ENCODE results near the gene CACNA2D4. TPM values are rescaled to one million over a fixed set of nuclear protein-coding genes. Genes with fewer than 3 reads are reported as not detected.
A peak's percentile ranks its signal among the peaks of the same experiment; 100 is the strongest.

The CACNA2D4 gene
- total and polyA plus RNA-seq, 8 donors: 0.60 to 3.1 (median 2.0) TPM

GRCh38 chr12:1922075-1922709 is 3.7 kb upstream of the CACNA2D4 start:
- TF ChIP-seq, protein P1, sequence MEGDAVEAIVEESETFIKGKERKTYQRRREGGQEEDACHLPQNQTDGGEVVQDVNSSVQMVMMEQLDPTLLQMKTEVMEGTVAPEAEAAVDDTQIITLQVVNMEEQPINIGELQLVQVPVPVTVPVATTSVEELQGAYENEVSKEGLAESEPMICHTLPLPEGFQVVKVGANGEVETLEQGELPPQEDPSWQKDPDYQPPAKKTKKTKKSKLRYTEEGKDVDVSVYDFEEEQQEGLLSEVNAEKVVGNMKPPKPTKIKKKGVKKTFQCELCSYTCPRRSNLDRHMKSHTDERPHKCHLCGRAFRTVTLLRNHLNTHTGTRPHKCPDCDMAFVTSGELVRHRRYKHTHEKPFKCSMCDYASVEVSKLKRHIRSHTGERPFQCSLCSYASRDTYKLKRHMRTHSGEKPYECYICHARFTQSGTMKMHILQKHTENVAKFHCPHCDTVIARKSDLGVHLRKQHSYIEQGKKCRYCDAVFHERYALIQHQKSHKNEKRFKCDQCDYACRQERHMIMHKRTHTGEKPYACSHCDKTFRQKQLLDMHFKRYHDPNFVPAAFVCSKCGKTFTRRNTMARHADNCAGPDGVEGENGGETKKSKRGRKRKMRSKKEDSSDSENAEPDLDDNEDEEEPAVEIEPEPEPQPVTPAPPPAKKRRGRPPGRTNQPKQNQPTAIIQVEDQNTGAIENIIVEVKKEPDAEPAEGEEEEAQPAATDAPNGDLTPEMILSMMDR (IDR thresholded peaks at IDR 0.05): no peak
- WGBS, 2 donors: 59 to 76% methylated on average over 40 of the region's 40 CpGs
- DNase-seq: peak in 2 of 6 donors; percentile 3 to 10

GRCh38 chr12:1920971-1921370 is 2.5 kb upstream of the CACNA2D4 start:
- no peak for DNase-seq
- Histone ChIP-seq H3K4me1 (no peaks in the 10 kb centered on the region), H3K27ac (no peak overlapping the region), H3K4me3 (no peak overlapping the region), H3K27me3 (no peaks in the 10 kb centered on the region), H3K36me3 (no peaks in the 10 kb centered on the region), H3K9me3 (no peaks in the 10 kb centered on the region)
- ATAC-seq: peak in 2 of 4 donors; percentile 56 to 57
- no peak for FAIRE-seq
- intact Hi-C loops (cut with DNase I): loop anchor here in 1 of 3 donors (10.0 kb wide), 1 partner anchor 116 kb away; no protein-coding TSS in a partner anchor
- 81 to 86% methylated on average over 17 of the region's 17 CpGs for WGBS, 2 donors
- TF ChIP-seq, protein P1 (IDR thresholded peaks at IDR 0.05): no peak

More at GRCh38 chr12:1922075-1922709, 3.7 kb upstream of the CACNA2D4 start:
- H3K27ac ChIP-seq: no peak overlapping the region
- H3K27me3 ChIP-seq: no peaks in the 10 kb centered on the region
- intact Hi-C loops (cut with DNase I): loop anchor here in 1 of 3 donors (10.0 kb wide), 1 partner anchor 117 kb away; no protein-coding TSS in a partner anchor
- H3K9me3 ChIP-seq: no peaks in the 10 kb centered on the region
- no peaks in the 10 kb centered on the region for H3K4me1 ChIP-seq
- H3K36me3 ChIP-seq: no peaks in the 10 kb centered on the region
- ATAC-seq (peak in 1 of 4 donors; percentile 58), FAIRE-seq (no peak)
- H3K4me3 ChIP-seq: no peak overlapping the region

DNA sequence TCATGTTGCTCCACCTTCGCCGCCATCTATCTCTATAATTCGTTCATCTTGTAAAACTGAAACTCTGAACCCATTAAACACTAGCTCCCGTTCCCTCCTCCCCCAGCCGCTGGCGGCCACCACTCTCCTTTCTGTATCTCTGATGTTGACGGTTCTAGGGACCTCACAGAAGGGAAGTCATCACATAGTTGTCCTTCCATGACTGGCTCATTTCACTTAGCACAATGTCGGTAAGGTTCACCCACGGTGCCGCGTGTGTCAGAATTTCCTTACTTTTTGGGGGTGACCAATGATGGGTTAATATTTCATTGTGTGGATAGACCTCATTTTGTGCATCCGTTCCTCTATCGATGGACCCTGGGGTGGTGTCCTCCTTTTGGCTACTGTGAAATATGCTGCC is 2.0 kb upstream of the CACNA2D4 start:
- 90% methylated on average over 13 of the region's 13 CpGs for WGBS, 2 donors
- Histone ChIP-seq H3K4me1 (no peaks in the 10 kb centered on the region), H3K27ac (no peak overlapping the region), H3K27me3 (no peaks in the 10 kb centered on the region), H3K9me3 (no peaks in the 10 kb centered on the region), H3K4me3 (no peak overlapping the region), H3K36me3 (no peaks in the 10 kb centered on the region)
- ATAC-seq (no peak), FAIRE-seq (no peak), DNase-seq (no peak)
- TF ChIP-seq, protein P1 (IDR thresholded peaks at IDR 0.05): no peak
- intact Hi-C loops (cut with DNase I): loop anchor here in 1 of 3 donors (10.0 kb wide), 1 partner anchor 116 kb away; no protein-coding TSS in a partner anchor

DNA sequence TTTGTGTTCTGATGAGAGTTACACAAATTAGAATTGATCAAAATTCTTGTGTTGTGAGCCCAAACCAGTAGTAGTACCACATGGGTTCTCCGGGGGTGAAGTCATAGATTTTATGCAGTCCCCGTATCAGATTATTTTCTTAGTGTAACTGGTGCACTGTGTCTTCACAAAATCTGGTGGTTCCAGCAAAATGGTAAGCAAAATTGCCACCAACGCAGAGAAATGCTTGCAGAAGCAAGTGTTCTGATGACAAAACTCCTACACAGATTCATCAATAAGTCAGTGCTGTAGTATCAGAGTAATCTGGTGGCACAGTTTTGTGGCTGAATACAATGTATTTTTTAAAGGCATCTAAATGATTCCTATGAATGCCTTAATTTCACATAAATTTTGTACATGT is 1.3 kb upstream of the CACNA2D4 start:
- no peaks in the 10 kb centered on the region for H3K27me3 ChIP-seq
- TF ChIP-seq, protein P1 (IDR thresholded peaks at IDR 0.05): no peak
- WGBS, 2 donors: 86 to 94% methylated on average over 3 of the region's 3 CpGs
- H3K4me3 ChIP-seq: no peak overlapping the region
- ATAC-seq (no peak), FAIRE-seq (no peak), DNase-seq (no peak)
- H3K4me1 ChIP-seq: no peaks in the 10 kb centered on the region
- H3K36me3 ChIP-seq: no peaks in the 10 kb centered on the region
- H3K9me3 ChIP-seq: no peaks in the 10 kb centered on the region
- H3K27ac ChIP-seq: no peak overlapping the region
- intact Hi-C loops (cut with DNase I): loop anchor here in 1 of 3 donors (10.0 kb wide), 1 partner anchor 115 kb away; no protein-coding TSS in a partner anchor

GRCh38 chr12:1919284-1919683 is 832 bp upstream of the CACNA2D4 start:
- no peaks in the 10 kb centered on the region for H3K27me3 ChIP-seq
- no peak overlapping the region for H3K27ac ChIP-seq
- FAIRE-seq: no peak
- H3K4me1 ChIP-seq: no peaks in the 10 kb centered on the region
- no peaks in the 10 kb centered on the region for H3K36me3 ChIP-seq
- 81 to 89% methylated on average over 5 of the region's 5 CpGs for WGBS, 2 donors
- H3K4me3 ChIP-seq: no peak overlapping the region
- no peak for ATAC-seq
- DNase-seq: peak in 1 of 6 donors; percentile 4
- intact Hi-C loops (cut with DNase I): no loop called here
- no peaks in the 10 kb centered on the region for H3K9me3 ChIP-seq
- TF ChIP-seq, protein P1 (IDR thresholded peaks at IDR 0.05): no peak
